HL-60 (cell line): ENCODE data around the gene ALPK1.

Experiments used
- CTCF ChIP-seq: IDR thresholded peaks from one replicate; pipeline ENCODE4 v1.5.1; 2011; ENCODE audit warnings: low read length, control low read depth, inconsistent platforms; ENCODE audit not compliant: insufficient read depth
- GABPA ChIP-seq: IDR thresholded peaks from 2 replicates; pipeline ENCODE4 v1.6.1; 2012; ENCODE audit warnings: low read depth
- POLR2AphosphoS5 ChIP-seq: IDR thresholded peaks from 2 replicates; pipeline ENCODE4 v1.6.1; 2012; ENCODE audit warnings: low read depth
- SPI1 ChIP-seq: IDR thresholded peaks from 2 replicates; pipeline ENCODE4 v1.6.1; 2012; ENCODE audit warnings: low read depth, mild to moderate bottlenecking, borderline replicate concordance

GRCh38 chr4:112279882-112280315 lies 17.3 kb upstream of the ALPK1 start:
- no peak for TF ChIP-seq CTCF
- TF ChIP-seq GABPA: no peak
- TF ChIP-seq POLR2AphosphoS5: no peak
- no peak for TF ChIP-seq SPI1
